GM13976 (cell line): Measurements from ENCODE around the gene MOB3A.
A peak's percentile ranks its signal among the peaks of the same experiment; 100 is the strongest.

Experiments
- DNase-seq: peaks from one replicate; pipeline ENCODE4 v3.0.0; 2012; ENCODE audit warnings: low spot score
- CTCF ChIP-seq: IDR thresholded peaks from 2 replicates; pipeline ENCODE4 v1.5.1; 2012; ENCODE audit warnings: borderline replicate concordance, mild to moderate bottlenecking; ENCODE audit not compliant: insufficient read depth; ENCODE audit errors: extremely low read depth, missing control alignments, control extremely low read depth
- in situ Hi-C: fragments of 300-500 bp; cut with MboI; formaldehyde crosslinking; loops from one replicate; pipeline ENCODE4 v1.12.0; 2022; ENCODE audit warnings: low sequenced_read_pairs, mixed read lengths, inconsistent platforms; ENCODE audit not compliant: unreplicated experiment

MOB3A gene

DNA sequence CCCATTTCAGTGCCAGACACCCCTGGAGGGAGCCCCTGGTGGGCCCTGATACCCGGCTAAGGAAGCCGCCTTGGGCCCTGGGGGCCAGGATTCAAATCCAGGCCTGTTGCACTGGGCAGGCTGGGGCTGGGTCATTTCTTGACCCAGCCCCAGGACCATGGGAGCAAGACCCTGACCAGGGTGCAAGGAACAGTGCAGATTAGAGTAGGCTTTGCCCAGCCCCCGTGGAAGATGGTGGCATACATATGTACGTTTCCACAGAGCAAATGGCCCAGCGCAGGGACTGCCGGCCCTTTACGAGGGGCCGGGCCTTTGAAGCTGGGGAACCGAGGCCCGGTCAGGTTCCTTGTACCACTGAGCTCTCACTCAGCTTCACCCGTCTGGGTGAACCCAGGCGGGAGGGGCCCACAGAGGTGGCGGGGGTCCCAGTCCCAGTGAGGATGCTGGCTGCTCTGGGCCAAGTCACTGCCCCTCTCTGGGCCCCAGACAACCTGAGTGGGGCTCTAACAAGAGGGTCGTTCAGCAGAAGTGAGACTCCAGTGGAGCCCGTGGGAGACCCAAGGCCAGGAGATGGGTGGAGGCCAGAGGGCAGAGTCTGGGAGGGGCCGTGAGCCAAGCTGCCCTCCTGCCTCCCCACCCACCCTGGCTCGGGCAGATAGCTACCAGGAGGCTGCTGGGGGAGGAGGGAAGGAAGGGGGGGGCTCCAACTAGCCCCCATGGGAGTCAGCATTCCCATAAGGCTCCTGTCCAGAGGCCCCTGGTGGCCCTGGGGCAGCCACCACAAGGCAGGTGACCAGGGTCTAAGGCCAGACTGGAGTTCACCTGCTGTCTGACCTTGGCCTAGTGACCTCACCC lies 47.8 kb downstream of the MOB3A start:
- no peak for DNase-seq
- in situ Hi-C loops: no loop called here
- TF ChIP-seq CTCF: no peak

DNA sequence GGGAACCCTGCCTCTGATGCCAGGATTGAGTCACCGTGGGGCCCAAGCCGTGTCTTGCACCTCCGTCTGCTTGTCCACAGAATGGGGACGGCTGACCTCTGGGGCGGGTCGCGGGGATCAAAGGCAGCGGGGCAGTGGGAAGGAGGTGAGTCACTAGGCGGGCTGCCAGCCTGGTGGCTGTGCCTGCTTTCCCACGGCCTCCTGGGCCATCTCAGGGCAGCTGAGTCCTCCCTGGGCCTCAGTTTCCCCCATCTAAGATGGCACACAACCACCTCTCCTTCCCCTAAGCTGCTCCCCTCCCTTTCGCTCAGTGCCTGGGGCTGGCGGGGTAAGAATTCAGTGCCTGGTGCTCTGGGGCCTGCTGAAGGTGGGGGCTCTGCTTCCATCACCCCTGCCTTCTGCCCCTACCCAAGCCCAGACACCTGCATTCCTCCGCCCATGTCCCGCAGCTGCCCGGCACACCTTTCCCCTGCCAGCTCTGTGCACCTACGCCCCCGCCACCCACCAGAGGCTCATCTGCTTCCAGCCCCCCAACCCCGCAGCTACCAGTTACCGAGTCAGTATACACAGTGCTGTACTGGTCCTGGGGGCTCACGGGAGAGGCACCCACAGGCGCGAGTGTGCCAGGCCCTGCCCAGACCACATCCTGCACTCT lies 48.5 kb downstream of the MOB3A start:
- no peak for TF ChIP-seq CTCF
- no peak for DNase-seq
- in situ Hi-C loops: no loop called here

GRCh38 chr19:2047076-2047448 lies 49.1 kb downstream of the MOB3A start:
- DNase-seq: no peak
- in situ Hi-C loops: no loop called here
- peak; percentile 22 for TF ChIP-seq CTCF

DNA sequence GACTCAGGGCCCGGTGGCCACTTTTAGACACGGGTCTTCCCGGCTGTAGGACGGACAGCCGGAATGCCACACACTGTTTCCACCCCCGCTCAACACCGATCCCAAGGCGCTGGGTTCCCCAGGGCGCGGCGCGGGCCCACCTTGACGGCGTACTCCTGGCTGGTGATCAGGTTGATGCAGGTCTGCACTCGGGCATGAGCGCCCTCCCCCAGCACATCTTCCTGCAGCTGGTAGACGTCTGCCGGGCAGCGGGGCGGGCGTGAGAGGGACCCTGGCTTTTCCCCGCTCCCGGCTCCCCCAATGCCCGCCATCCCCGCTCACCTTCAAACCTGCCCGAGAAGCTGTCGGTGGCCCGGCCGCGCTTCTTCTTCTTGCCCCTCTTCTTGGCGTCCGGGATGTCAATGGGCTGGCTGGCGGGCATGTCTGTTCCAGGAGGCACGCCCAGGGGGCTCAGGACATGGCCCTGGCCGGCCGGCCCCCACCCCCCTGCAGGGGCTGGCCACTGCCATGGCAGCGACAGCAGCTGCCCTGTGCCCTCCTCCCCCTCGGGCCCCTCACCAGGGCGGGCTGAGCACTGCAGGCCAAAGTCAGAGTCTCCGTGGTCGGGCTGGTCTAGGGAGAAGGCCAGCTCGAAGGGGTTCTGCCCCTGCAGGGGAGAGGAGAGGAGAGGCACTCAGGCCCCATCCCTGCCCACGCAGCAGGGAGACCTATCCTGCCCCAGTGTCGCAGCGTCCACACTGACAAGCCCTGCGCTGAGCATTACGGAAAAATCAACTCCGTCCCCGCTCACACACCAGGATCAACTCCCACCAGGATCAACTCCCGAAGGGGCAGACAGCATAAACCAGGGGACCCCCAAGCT lies 49.8 kb downstream of the MOB3A start:
- DNase-seq: no peak
- TF ChIP-seq CTCF: no peak
- in situ Hi-C loops: no loop called here

- in situ Hi-C loops: no loop called here
- no peak for TF ChIP-seq CTCF
- no peak for DNase-seq
Measured at GRCh38 chr19:2045501-2046045, 50.6 kb downstream of the MOB3A start.
